ENCODE measurements around the gene ALDH2.
A peak's percentile ranks its signal among the peaks of the same experiment; 100 is the strongest.

GRCh38 chr12:111841750-111842555, 75.2 kb downstream of the ALDH2 start, which contains the start of gene MAPKAPK5:
- TF ChIP-seq CTCF (IDR thresholded peaks at IDR 0.05) (peak in 1 of 5 experiments; percentile 58), EP300 (IDR thresholded peaks at IDR 0.05) (peak; percentile 88 to 98)

Measured in tibial nerve (tissue), 4 donors.